ENCODE results near the gene LDLRAD1.

GRCh38 chr1:53987880-53988279, 30.1 kb downstream of the LDLRAD1 start:
- TF ChIP-seq CTCF (IDR thresholded peaks at IDR 0.05) (no peak), POLR2A (IDR thresholded peaks at IDR 0.05) (no peak), POLR2AphosphoS5 (IDR thresholded peaks at IDR 0.05) (no peak)
